H1 (cell line): ENCODE data around the gene OPCML. TPM values are rescaled to one million over a fixed set of nuclear protein-coding genes. Genes with fewer than 3 reads are reported as not detected.

Experiments
- CTCF ChIA-PET: fragments of 300-600 bp; sonication (Branson Sonifier 250); formaldehyde crosslinking; loops from one replicate; lab custom pipeline; 2021; ENCODE audit not compliant: partially characterized antibody; lab: Charles Lee
- POLR2A ChIA-PET: fragments of 300-600 bp; sonication (Branson Sonifier 250); formaldehyde crosslinking; loops from one replicate; lab custom pipeline; 2021; ENCODE audit warnings: inconsistent platforms; ENCODE audit not compliant: partially characterized antibody; lab: Charles Lee
- DNase-seq, 2 experiments: peaks; one replicate each; pipeline versions ENCODE4 v3.0.0 to v3.0.0-alpha.2; 2010 to 2022; ENCODE audit warnings: low spot score in 2 of 2, low read depth in 1 of 2, mixed read lengths in 1 of 2
- FAIRE-seq: peaks from 2 replicates; lab custom pipeline; 2011; peaks lifted over from hg19 to GRCh38; lab: Jason Lieb, UNC
- H2AFZ ChIP-seq: 2 replicates; pipeline ENCODE4 v1.8.1; 2012; ENCODE audit warnings: low read length, inconsistent platforms
- H2AK5ac ChIP-seq: 2 replicates; pipeline ENCODE4 v1.6.1; 2013; ENCODE audit warnings: low read depth, low read length
- H2BK120ac ChIP-seq: replicated peaks from 2 replicates; pipeline ENCODE3; 2013; ENCODE audit warnings: low read depth, low read length, inconsistent platforms
- H2BK12ac ChIP-seq: 2 replicates; pipeline ENCODE4 v1.6.1; 2013; ENCODE audit warnings: low read depth, low read length
- H2BK15ac ChIP-seq: 2 replicates; pipeline ENCODE4 v1.6.1; 2013; ENCODE audit warnings: low read length
- H2BK20ac ChIP-seq: 2 replicates; pipeline ENCODE4 v1.6.1; 2013; ENCODE audit warnings: low read length
- H2BK5ac ChIP-seq: 2 replicates; pipeline ENCODE4 v1.6.1; 2013; ENCODE audit warnings: low read depth, low read length
- H3K14ac ChIP-seq: 2 replicates; pipeline ENCODE4 v1.6.1; 2013; ENCODE audit warnings: inconsistent platforms; ENCODE audit not compliant: insufficient read length
- H3K18ac ChIP-seq: 2 replicates; pipeline ENCODE4 v1.6.1; 2013; ENCODE audit warnings: low read length; ENCODE audit errors: extremely low read depth
- H3K23ac ChIP-seq: 2 replicates; pipeline ENCODE4 v1.6.1; 2013; ENCODE audit warnings: inconsistent platforms; ENCODE audit not compliant: insufficient read length
- H3K23me2 ChIP-seq: 2 replicates; pipeline ENCODE4 v1.6.1; 2013; ENCODE audit warnings: low read depth, low read length
- H3K27ac ChIP-seq: 2 replicates; pipeline ENCODE4 v1.6.1; 2011; ENCODE audit warnings: low read depth, low read length, inconsistent platforms
- H3K27me3 ChIP-seq, 4 experiments: replicated peaks in 1 of 4; 1 replicate in 1 of 4; 2 replicates in 3 of 4; pipeline versions ENCODE4 v1.6.1 to v1.8.1; 2011 to 2013; ENCODE audit warnings: low read length in 3 of 4, mild to moderate bottlenecking in 3 of 4, inconsistent platforms in 2 of 4, mixed read lengths in 2 of 4, moderate library complexity in 1 of 4; ENCODE audit not compliant: control insufficient read depth in 3 of 4, insufficient read depth in 3 of 4; ENCODE audit errors: extremely low read depth in 1 of 4
- H3K36me3 ChIP-seq, 4 experiments: 2 replicates each; pipeline versions ENCODE4 v1.6.1 to v1.8.1; 2011 to 2013; ENCODE audit warnings: mild to moderate bottlenecking in 4 of 4, low read length in 3 of 4, moderate library complexity in 2 of 4, control low read depth in 1 of 4, inconsistent platforms in 1 of 4; ENCODE audit not compliant: insufficient read depth in 4 of 4, control insufficient read depth in 2 of 4
- H3K4ac ChIP-seq: replicated peaks from 2 replicates; pipeline ENCODE3; 2013; ENCODE audit warnings: low read length, low read depth, mixed read lengths, inconsistent platforms; ENCODE audit not compliant: insufficient read length
- H3K4me1 ChIP-seq, 4 experiments: replicated peaks in 1 of 4; 1 replicate in 1 of 4; 2 replicates in 3 of 4; pipeline versions ENCODE4 v1.6.1 to v1.8.1; 2011 to 2013; ENCODE audit warnings: low read length in 3 of 4, inconsistent platforms in 2 of 4, mixed read lengths in 1 of 4; ENCODE audit not compliant: insufficient read depth in 4 of 4, control insufficient read depth in 3 of 4
- H3K4me2 ChIP-seq, 2 experiments: 2 replicates each; pipeline versions ENCODE4 v1.6.1 to v1.8.1; 2011 to 2013; ENCODE audit warnings: low read depth in 2 of 2, low read length in 2 of 2, control low read depth in 1 of 2, inconsistent platforms in 1 of 2, mild to moderate bottlenecking in 1 of 2; ENCODE audit not compliant: insufficient read depth in 1 of 2
- H3K4me3 ChIP-seq, 4 experiments: fragments of 200-600, 300-600 bp in 1 of 4; sonication (generic), shearing (Covaris generic), sonication (Bioruptor Twin) in 1 of 4; 2 replicates each; pipeline versions ENCODE4 v1.5.1 to v1.8.1; 2011 to 2016; ENCODE audit warnings: low read length in 4 of 4, low read depth in 3 of 4, control low read depth in 2 of 4, inconsistent platforms in 2 of 4, mild to moderate bottlenecking in 2 of 4, mixed read lengths in 1 of 4, moderate library complexity in 1 of 4; ENCODE audit not compliant: insufficient read depth in 2 of 4; ENCODE audit errors: extremely low read depth in 1 of 4
- H3K56ac ChIP-seq: replicated peaks from 2 replicates; pipeline ENCODE3; 2013; ENCODE audit warnings: low read depth, mild to moderate bottlenecking, mixed read lengths, low read length, inconsistent platforms; ENCODE audit not compliant: insufficient read length
- H3K79me1 ChIP-seq: 2 replicates; pipeline ENCODE4 v1.6.1; 2013; ENCODE audit warnings: low read depth, low read length, control low read depth
- H3K79me2 ChIP-seq, 2 experiments: 2 replicates each; pipeline versions ENCODE4 v1.6.1 to v1.8.1; 2012 to 2013; ENCODE audit warnings: low read length in 2 of 2, mild to moderate bottlenecking in 2 of 2, inconsistent platforms in 1 of 2; ENCODE audit not compliant: insufficient read depth in 2 of 2, control insufficient read depth in 1 of 2
- H3K9ac ChIP-seq, 4 experiments: replicated peaks in 1 of 4; 1 replicate in 1 of 4; 2 replicates in 3 of 4; pipeline versions ENCODE4 v1.6.1 to v1.8.1; 2011 to 2013; ENCODE audit warnings: low read depth in 3 of 4, low read length in 3 of 4, control low read depth in 2 of 4, mild to moderate bottlenecking in 2 of 4, moderate library complexity in 2 of 4, inconsistent platforms in 1 of 4; ENCODE audit errors: extremely low read depth in 1 of 4
- H3K9me3 ChIP-seq, 2 experiments: 2 replicates each; pipeline versions ENCODE4 v1.6.1 to v1.8.1; 2012 to 2013; ENCODE audit warnings: mild to moderate bottlenecking in 2 of 2, moderate library complexity in 2 of 2, control low read depth in 1 of 2, inconsistent platforms in 1 of 2, low read depth in 1 of 2, low read length in 1 of 2, mixed read lengths in 1 of 2; ENCODE audit not compliant: insufficient read depth in 2 of 2
- H4K20me1 ChIP-seq, 2 experiments: replicated peaks in 1 of 2; 2 replicates each; pipeline versions ENCODE3 to v1.8.1; 2011 to 2013; ENCODE audit warnings: inconsistent platforms in 2 of 2, low read length in 2 of 2, mild to moderate bottlenecking in 1 of 2; ENCODE audit not compliant: insufficient read depth in 2 of 2, control insufficient read depth in 1 of 2
- H4K5ac ChIP-seq: 2 replicates; pipeline ENCODE4 v1.6.1; 2013; ENCODE audit warnings: low read length, low read depth, mixed read lengths, inconsistent platforms; ENCODE audit not compliant: insufficient read length
- H4K8ac ChIP-seq: 2 replicates; pipeline ENCODE4 v1.8.0; 2013; ENCODE audit warnings: mild to moderate bottlenecking, moderate library complexity, low read length, inconsistent platforms; ENCODE audit not compliant: insufficient read depth; ENCODE audit errors: extremely low read depth
- H4K91ac ChIP-seq: replicated peaks from 2 replicates; pipeline ENCODE3; 2013; ENCODE audit warnings: low read length, mixed read lengths, inconsistent platforms; ENCODE audit not compliant: insufficient read length
- BCL11A ChIP-seq, 2 experiments: IDR thresholded peaks; one replicate each; pipeline ENCODE4 v1.6.1; 2011; ENCODE audit warnings: low read depth in 2 of 2, low read length in 2 of 2, mild to moderate bottlenecking in 2 of 2
- PHF8 ChIP-seq: fragments of 200-600 bp; sonication (generic); conservative IDR thresholded peaks from 2 replicates; pipeline ENCODE4 v1.7.1; 2012; ENCODE audit warnings: low read depth, mild to moderate bottlenecking, inconsistent platforms, low read length, moderate library complexity
- POLR2A ChIP-seq, 2 experiments: IDR thresholded peaks; 1 replicate in 1 of 2; 2 replicates in 1 of 2; pipeline ENCODE4 v1.6.1; 2011; ENCODE audit warnings: low read depth in 2 of 2, low read length in 2 of 2, mild to moderate bottlenecking in 2 of 2; ENCODE audit errors: control extremely low read depth in 1 of 2
- SIN3A ChIP-seq, 2 experiments: IDR thresholded peaks in 1 of 2; conservative IDR thresholded peaks in 1 of 2; 2 replicates each; pipeline ENCODE4 v1.6.1; 2011 to 2012; ENCODE audit warnings: low read length in 2 of 2, improper control_type of control experiment in 1 of 2, low read depth in 1 of 2, mild to moderate bottlenecking in 1 of 2
- SIRT6 ChIP-seq: IDR thresholded peaks from one replicate; pipeline ENCODE4 v1.7.1; 2012; ENCODE audit warnings: low read length, inconsistent platforms
- WGBS, 2 experiments: shearing (Covaris generic) in 1 of 2; methylation state at CpG; one replicate each; pipeline versions ENCODE4 v1.1.6 to v1.1.7; 2013 to 2015; ENCODE audit warnings: low lambda C conversion rate in 2 of 2, mixed read lengths in 2 of 2, inconsistent platforms in 1 of 2, low coverage in 1 of 2, missing lambda C conversion rate in 1 of 2; ENCODE audit not compliant: insufficient replicate concordance in 2 of 2, insufficient coverage in 1 of 2, insufficient read length in 1 of 2; ENCODE audit errors: extremely low coverage in 1 of 2, missing lambda C conversion rate in 1 of 2; 5-methylcytosine and 5-hydroxymethylcytosine counted together
- polyA plus RNA-seq, 7 experiments: library from polyadenylated mRNA; depleted of rRNA in 3 of 7; stranded (reverse) in 5 of 7; unstranded in 2 of 7; fragments of >200 nt in 5 of 7; fragments of 200-250 nt in 2 of 7; gene quantifications; 1 replicate in 5 of 7; 2 replicates in 1 of 7; 4 replicates in 1 of 7; pipeline versions ENCODE4 v1.2.1 to v1.2.3, GENCODE V29; 2011 to 2013; ENCODE audit warnings: missing spikeins in 2 of 7, mixed read lengths in 2 of 7
- total RNA-seq: library from RNA; stranded (reverse); fragmentation: NEBNext Ultra II Directional; extraction: Animal tissue kit (Norgen Biotek cat#: 25700); gene quantifications from 2 replicates; pipeline ENCODE4 v1.2.1, GENCODE V29; 2021

The OPCML gene
- total and polyA plus RNA-seq, 2 of the 8 experiments (the other 6 are each of a cell fraction or from before 2014, with no cell fraction given), result 2.3 to 3.1 TPM

DNA sequence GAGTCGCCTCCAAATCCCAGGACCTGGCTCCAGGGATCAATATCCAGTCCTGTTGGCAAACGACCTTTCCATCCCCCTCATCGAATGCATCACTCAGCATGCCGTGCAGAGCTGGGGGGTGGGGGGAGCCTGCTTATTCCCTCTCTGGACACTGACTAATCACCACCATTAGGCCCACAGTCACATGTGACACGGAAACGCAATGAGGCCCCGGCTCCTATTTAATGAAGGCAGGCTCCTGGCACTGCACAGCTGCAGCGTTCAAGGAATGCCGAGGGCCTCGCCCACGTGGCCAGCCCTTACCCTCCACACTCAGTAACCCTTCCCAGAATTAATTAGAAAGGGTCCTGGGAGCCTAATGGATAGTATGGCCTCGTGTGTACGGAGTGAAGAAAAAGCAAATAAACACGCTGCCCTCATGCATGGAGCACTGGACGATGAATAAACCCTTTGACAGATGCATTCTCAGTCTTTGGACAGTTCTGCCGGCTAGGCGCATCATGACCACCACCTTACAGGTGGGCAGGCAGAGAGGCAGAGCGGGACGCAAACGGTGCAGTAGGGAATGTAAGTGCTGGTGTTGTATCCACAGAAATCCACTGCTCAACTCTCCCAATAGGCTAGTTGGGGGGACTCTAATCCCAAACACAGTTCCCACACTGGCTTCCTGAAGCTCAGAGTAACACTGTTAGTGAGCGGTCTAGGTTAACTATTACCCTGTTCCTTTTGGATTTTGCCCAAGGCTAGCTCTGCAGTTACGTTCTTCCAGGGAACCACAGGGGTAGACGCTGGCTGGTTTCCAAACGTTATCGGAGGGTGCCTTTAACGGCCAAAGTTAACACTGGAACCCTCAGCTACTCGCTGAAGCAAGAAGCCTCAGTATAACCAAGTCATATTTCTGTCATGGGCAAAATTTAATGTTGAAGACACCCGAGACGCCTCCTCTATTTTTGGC, 490.1 kb downstream of the OPCML start:
- no peak overlapping the region for H4K91ac ChIP-seq
- 90% methylated on average over 29 of the region's 29 CpGs; no CpG with 5 or more reads in 1 of the 2 experiments for WGBS, 2 experiments
- no peaks in the 10 kb centered on the region for H3K27me3 ChIP-seq
- TF ChIP-seq POLR2A (IDR thresholded peaks at IDR 0.05; ENCODE audit: control extremely low read depth in 1 of 2, low read depth in 2 of 2, low read length in 2 of 2) (no peak), SIRT6 (no peak), PHF8 (no peak), SIN3A (conservative IDR thresholded peaks at IDR 0.05 in 1 of 2, IDR thresholded peaks at IDR 0.05 in 1 of 2; ENCODE audit: low read depth in 1 of 2, low read length in 2 of 2) (no peak), BCL11A (IDR thresholded peaks at IDR 0.05; ENCODE audit: low read depth in 2 of 2, low read length in 2 of 2) (no peak)
- H3K36me3 ChIP-seq, result no peaks in the 10 kb centered on the region
- ChIA-PET POLR2A (no interaction called here), CTCF (interaction anchor here (0.6 to 1.1 kb wide), 4 partner anchors 16 to 267 kb away, joined by 3 read pairs; no protein-coding TSS in a partner anchor)
- no peak overlapping the region; the same call in 1 of the 2 replicates for H4K8ac ChIP-seq
- H2AFZ ChIP-seq, result no peak overlapping the region
- no peak overlapping the region for H3K4ac ChIP-seq
- peaks cover 0 to 4% (median 0%) of the 10 kb centered on the region in 4 experiments; a peak in 2 of 7 replicates for H3K4me1 ChIP-seq
- H2BK12ac ChIP-seq, result no peak overlapping the region
- no peak for FAIRE-seq
- no peaks in the 10 kb centered on the region for H3K23me2 ChIP-seq
- no peak overlapping the region for H2BK20ac ChIP-seq
- no peak overlapping the region for H3K56ac ChIP-seq
- no peaks in the 10 kb centered on the region for H4K20me1 ChIP-seq
- H3K79me1 ChIP-seq, result no peaks in the 10 kb centered on the region
- no peak overlapping the region for H2BK15ac ChIP-seq
- no peak overlapping the region for H3K27ac ChIP-seq
- no peak overlapping the region for H2BK5ac ChIP-seq
- no peak overlapping the region for H3K9ac ChIP-seq
- H2AK5ac ChIP-seq, result no peak overlapping the region
- DNase-seq, result no peak
- H3K79me2 ChIP-seq, result no peaks in the 10 kb centered on the region
- no peak overlapping the region for H2BK120ac ChIP-seq
- no peak overlapping the region for H4K5ac ChIP-seq
- no peak overlapping the region for H3K14ac ChIP-seq
- no peaks in the 10 kb centered on the region for H3K9me3 ChIP-seq
- H3K4me2 ChIP-seq, result no peak overlapping the region
- no peak overlapping the region for H3K18ac ChIP-seq
- H3K4me3 ChIP-seq, result no peak overlapping the region
- no peak overlapping the region for H3K23ac ChIP-seq
